Loucy (cell line): ENCODE measurements around the gene CRYBG3.

Source experiments
- H2AFZ ChIP-seq: fragments of 200-600 bp; sonication (generic); 2 replicates; pipeline ENCODE4 v1.6.0; 2016; ENCODE audit warnings: antibody characterized with exemption, mild to moderate bottlenecking, low read length, moderate library complexity
- H3F3A ChIP-seq: fragments of 200-600 bp; 2 replicates; pipeline ENCODE4 v1.6.0; 2016; ENCODE audit warnings: antibody characterized with exemption, low read depth, mild to moderate bottlenecking
- H3K27me3 ChIP-seq: fragments of 200-600 bp; sonication (generic); 2 replicates; pipeline ENCODE4 v1.6.1; 2014; ENCODE audit warnings: low read length, mild to moderate bottlenecking; ENCODE audit not compliant: insufficient read depth, poor library complexity, severe bottlenecking
- H3K36me3 ChIP-seq: fragments of 200-600 bp; sonication (generic); 2 replicates; pipeline ENCODE4 v1.6.1; 2016; ENCODE audit warnings: low read length; ENCODE audit not compliant: insufficient read depth
- H3K4me1 ChIP-seq: fragments of 200-600 bp; sonication (generic); 2 replicates; pipeline ENCODE4 v1.5.1; 2014; ENCODE audit warnings: low read length, mild to moderate bottlenecking; ENCODE audit not compliant: insufficient read depth, poor library complexity, severe bottlenecking
- H3K4me2 ChIP-seq: fragments of 200-600 bp; sonication (generic); 2 replicates; pipeline ENCODE4 v1.6.0; 2014; ENCODE audit warnings: antibody characterized with exemption, low read length, low read depth, mild to moderate bottlenecking; ENCODE audit not compliant: poor library complexity, severe bottlenecking
- H3K4me3 ChIP-seq: fragments of 200-600 bp; sonication (generic); 2 replicates; pipeline ENCODE4 v1.5.1; 2014; ENCODE audit warnings: low read length, mild to moderate bottlenecking, mixed read lengths; ENCODE audit not compliant: poor library complexity, severe bottlenecking
- H3K79me2 ChIP-seq: fragments of 200-600 bp; sonication (generic); 2 replicates; pipeline ENCODE4 v1.6.1; 2014; ENCODE audit warnings: low read length; ENCODE audit not compliant: insufficient read depth
- H3K9ac ChIP-seq: fragments of 200-600 bp; sonication (generic); 2 replicates; pipeline ENCODE4 v1.6.0; 2014; ENCODE audit warnings: mild to moderate bottlenecking, low read depth, low read length, moderate library complexity; ENCODE audit not compliant: poor library complexity, severe bottlenecking
- H3K9me2 ChIP-seq: fragments of 200-600 bp; sonication (generic); replicated peaks from 2 replicates; pipeline ENCODE4 v1.6.1; 2016; ENCODE audit warnings: low read depth, low read length, mixed read lengths
- H3K9me3 ChIP-seq: fragments of 200-600 bp; sonication (generic); 2 replicates; pipeline ENCODE4 v1.6.1; 2014; ENCODE audit warnings: mild to moderate bottlenecking, antibody characterized with exemption, low read length, low read depth; ENCODE audit not compliant: insufficient read depth
- H4K20me1 ChIP-seq: fragments of 200-600 bp; sonication (generic); 2 replicates; pipeline ENCODE4 v1.6.0; 2014; ENCODE audit warnings: antibody characterized with exemption, low read length, mild to moderate bottlenecking; ENCODE audit not compliant: insufficient read depth, poor library complexity, severe bottlenecking
- EZH2phosphoT487 ChIP-seq: fragments of 200-600 bp; IDR thresholded peaks from 2 replicates; pipeline ENCODE4 v1.6.1; 2018; ENCODE audit warnings: antibody characterized with exemption, mild to moderate bottlenecking, moderate library complexity, borderline replicate concordance
- TF ChIP-seq, protein P1 (sequence below): fragments of 200-600 bp; sonication (generic); conservative IDR thresholded peaks from 2 replicates; pipeline ENCODE4 v1.5.1; 2014; ENCODE audit warnings: mild to moderate bottlenecking, antibody characterized with exemption, low read length

Gene CRYBG3

DNA sequence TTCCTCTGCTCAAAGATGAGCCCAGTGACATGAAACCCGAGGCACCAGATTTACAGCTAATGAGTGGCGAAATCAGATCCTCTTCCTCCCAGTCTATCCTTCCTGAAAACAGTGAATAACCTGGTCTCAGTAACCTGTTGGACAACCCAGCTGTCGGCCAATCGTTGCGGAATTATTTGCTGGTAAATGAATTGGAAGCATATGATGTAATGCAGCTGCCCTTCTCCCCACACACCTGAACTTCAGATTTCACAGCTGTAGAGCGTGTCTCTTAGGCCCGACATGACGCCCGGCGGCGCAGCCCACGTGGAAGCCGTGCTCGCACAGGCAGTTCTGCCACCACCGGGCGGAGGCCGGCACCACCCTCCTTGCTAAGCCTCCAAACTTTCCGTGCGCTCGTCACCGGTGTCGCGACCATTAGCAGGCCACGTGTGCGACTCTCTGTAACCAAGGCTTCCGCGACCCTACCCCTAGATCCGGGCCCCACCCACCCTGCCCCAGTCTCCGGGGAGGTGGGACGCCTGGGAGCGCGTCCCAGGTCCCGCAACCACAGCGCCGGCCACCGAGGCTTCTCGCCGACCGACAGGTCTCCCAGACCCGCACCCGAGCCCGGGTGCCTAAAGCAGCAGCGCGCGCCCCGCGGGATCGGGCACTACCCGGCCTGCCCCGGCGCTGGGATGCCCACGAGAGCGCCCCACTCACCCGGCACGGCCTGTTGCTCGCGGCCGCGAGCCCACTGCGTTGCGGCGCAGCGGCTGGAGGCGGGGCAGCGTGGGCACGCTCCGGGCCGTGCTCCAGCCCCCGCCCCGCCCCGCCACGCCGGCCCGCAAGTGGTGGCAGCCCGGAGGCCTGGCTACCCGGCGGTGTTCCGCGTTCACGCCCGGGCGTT is 150.1 kb downstream of the CRYBG3 start, which contains the start of gene RIOX2:
Gene RIOX2, minus strand, starts transcription at position 753 of the 889 bp plus-strand sequence. CDS start 4,838 bp downstream, outside the sequence.
- peak within 1 kb of the TSS; percentile 96 for H3K4me2 ChIP-seq
- peaks cover 5% of the 10 kb centered on the region for H4K20me1 ChIP-seq
- no peaks in the 10 kb centered on the region for H3K9me2 ChIP-seq
- H3K27me3 ChIP-seq, result no peaks in the 10 kb centered on the region
- no peaks in the 10 kb centered on the region for H3F3A ChIP-seq
- TF ChIP-seq, protein P1, sequence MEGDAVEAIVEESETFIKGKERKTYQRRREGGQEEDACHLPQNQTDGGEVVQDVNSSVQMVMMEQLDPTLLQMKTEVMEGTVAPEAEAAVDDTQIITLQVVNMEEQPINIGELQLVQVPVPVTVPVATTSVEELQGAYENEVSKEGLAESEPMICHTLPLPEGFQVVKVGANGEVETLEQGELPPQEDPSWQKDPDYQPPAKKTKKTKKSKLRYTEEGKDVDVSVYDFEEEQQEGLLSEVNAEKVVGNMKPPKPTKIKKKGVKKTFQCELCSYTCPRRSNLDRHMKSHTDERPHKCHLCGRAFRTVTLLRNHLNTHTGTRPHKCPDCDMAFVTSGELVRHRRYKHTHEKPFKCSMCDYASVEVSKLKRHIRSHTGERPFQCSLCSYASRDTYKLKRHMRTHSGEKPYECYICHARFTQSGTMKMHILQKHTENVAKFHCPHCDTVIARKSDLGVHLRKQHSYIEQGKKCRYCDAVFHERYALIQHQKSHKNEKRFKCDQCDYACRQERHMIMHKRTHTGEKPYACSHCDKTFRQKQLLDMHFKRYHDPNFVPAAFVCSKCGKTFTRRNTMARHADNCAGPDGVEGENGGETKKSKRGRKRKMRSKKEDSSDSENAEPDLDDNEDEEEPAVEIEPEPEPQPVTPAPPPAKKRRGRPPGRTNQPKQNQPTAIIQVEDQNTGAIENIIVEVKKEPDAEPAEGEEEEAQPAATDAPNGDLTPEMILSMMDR, result no peak
- no peak for TF ChIP-seq EZH2phosphoT487
- no peaks in the 10 kb centered on the region for H3K36me3 ChIP-seq
- H3K9ac ChIP-seq, result peak within 1 kb of the TSS; percentile 74
- H3K9me3 ChIP-seq, result no peaks in the 10 kb centered on the region
- peak within 1 kb of the TSS; percentile 70 for H2AFZ ChIP-seq
- peaks cover 12% of the 10 kb centered on the region; the same call in 1 of the 2 replicates for H3K79me2 ChIP-seq
- peak within 1 kb of the TSS; percentile 80 for H3K4me3 ChIP-seq
- H3K4me1 ChIP-seq, result peaks cover 54% of the 10 kb centered on the region

DNA sequence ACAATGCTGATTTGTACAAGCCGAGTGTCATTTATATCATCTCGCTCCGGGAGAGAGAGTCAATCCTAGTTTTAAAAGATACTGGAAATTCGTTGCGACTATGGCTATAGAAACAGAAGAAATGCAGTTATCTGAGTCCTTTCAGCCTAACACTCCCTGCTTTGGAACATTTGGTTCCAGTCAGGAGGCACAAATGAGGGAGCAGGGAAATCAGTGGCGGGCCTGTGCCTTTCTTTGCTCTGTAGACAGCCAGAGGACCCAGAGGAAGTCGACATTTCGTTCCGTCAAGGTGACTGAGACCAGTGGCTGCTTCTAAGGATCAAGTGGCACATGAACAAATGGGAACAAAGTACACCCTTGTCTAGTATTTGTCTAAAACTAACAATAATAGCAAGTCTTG is 151.2 kb downstream of the CRYBG3 start:
- TF ChIP-seq, protein P1, result no peak
- TF ChIP-seq EZH2phosphoT487, result no peak
- H3K9me3 ChIP-seq, result no peaks in the 10 kb centered on the region
- no peaks in the 10 kb centered on the region for H3K27me3 ChIP-seq
- peak overlapping the region; percentile 74 for H3K4me2 ChIP-seq
- peaks cover 5% of the 10 kb centered on the region for H4K20me1 ChIP-seq
- H3K9ac ChIP-seq, result peak overlapping the region; percentile 74
- no peaks in the 10 kb centered on the region for H3K36me3 ChIP-seq
- H3K4me3 ChIP-seq, result peak overlapping the region; percentile 80
- peaks cover 12% of the 10 kb centered on the region; the same call in 1 of the 2 replicates for H3K79me2 ChIP-seq
- no peaks in the 10 kb centered on the region for H3K9me2 ChIP-seq
- no peaks in the 10 kb centered on the region for H3F3A ChIP-seq
- H2AFZ ChIP-seq, result peak overlapping the region; percentile 70
- H3K4me1 ChIP-seq, result peaks cover 47% of the 10 kb centered on the region

DNA sequence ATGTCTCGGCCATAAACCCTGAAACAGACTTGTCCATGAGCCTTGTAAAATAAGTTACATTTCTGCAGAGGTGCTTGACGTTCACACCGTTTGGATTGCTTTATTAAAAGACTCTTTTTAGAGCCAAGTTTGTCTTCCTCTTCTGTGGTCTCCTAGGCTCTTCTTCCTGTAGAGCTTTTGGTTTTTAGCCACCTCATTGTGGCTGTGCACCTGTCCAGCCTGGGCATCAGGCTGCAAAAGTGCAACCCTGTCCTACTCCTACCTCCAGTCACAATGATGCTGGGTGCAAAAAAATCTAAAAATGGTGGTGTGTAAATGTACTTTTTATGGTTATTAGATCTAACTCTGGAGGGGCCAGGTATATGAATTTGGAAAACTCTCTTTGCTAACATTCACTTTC is 153.2 kb downstream of the CRYBG3 start:
- Histone ChIP-seq H3K36me3 (no peaks in the 10 kb centered on the region), H3K9me3 (no peaks in the 10 kb centered on the region), H3K27me3 (no peaks in the 10 kb centered on the region), H3K4me1 (peaks cover 30% of the 10 kb centered on the region), H3K9me2 (no peaks in the 10 kb centered on the region), H3K4me2 (peak overlapping the region; percentile 8), H3K4me3 (no peak overlapping the region), H3K9ac (no peak overlapping the region), H4K20me1 (peaks cover 5% of the 10 kb centered on the region), H3K79me2 (peaks cover 12% of the 10 kb centered on the region; the same call in 1 of the 2 replicates), H3F3A (no peaks in the 10 kb centered on the region), H2AFZ (peak overlapping the region; percentile 54; the same call in 1 of the 2 replicates)
- TF ChIP-seq, protein P1, result no peak
- no peak for TF ChIP-seq EZH2phosphoT487
